CD14-positive monocyte (primary cell): Measurements from ENCODE around the gene TARM1. TPM values are rescaled to one million over a fixed set of nuclear protein-coding genes. Genes with fewer than 3 reads are reported as not detected.

Experiments
- DNase-seq, 3 donors: peaks; one replicate each; pipeline ENCODE4 v3.0.0-alpha.2; 2011 to 2022
- H2AFZ ChIP-seq: 2 replicates; pipeline ENCODE4 v1.6.0; 2012; ENCODE audit warnings: mild to moderate bottlenecking, low read depth, low read length, inconsistent platforms; ENCODE audit not compliant: insufficient read depth, poor library complexity, severe bottlenecking
- H3K27ac ChIP-seq, 2 donors: 1 replicate in 1 of 2; 2 replicates in 1 of 2; pipeline ENCODE4 v1.5.1; 2012 to 2013; ENCODE audit warnings: low read length in 2 of 2, control low read depth in 1 of 2, inconsistent platforms in 1 of 2, low read depth in 1 of 2, mild to moderate bottlenecking in 1 of 2
- H3K27me3 ChIP-seq, 2 donors: one replicate each; pipeline versions ENCODE4 v1.6.0 to v1.6.1; 2011 to 2013; ENCODE audit warnings: low read length in 2 of 2; ENCODE audit not compliant: control insufficient read depth in 2 of 2, insufficient read depth in 2 of 2
- H3K36me3 ChIP-seq, 2 donors: replicated peaks in 1 of 2; 1 replicate in 1 of 2; 2 replicates in 1 of 2; pipeline versions ENCODE4 v1.5.1 to v1.6.1; 2012 to 2013; ENCODE audit warnings: low read length in 2 of 2, control low read depth in 1 of 2, inconsistent platforms in 1 of 2, mild to moderate bottlenecking in 1 of 2; ENCODE audit not compliant: insufficient read depth in 2 of 2, control insufficient read depth in 1 of 2
- H3K4me1 ChIP-seq, 2 donors: 1 replicate in 1 of 2; 2 replicates in 1 of 2; pipeline versions ENCODE4 v1.5.1 to v1.6.1; 2012 to 2013; ENCODE audit warnings: low read length in 2 of 2, control low read depth in 1 of 2, inconsistent platforms in 1 of 2, mild to moderate bottlenecking in 1 of 2, moderate library complexity in 1 of 2; ENCODE audit not compliant: insufficient read depth in 2 of 2, control insufficient read depth in 1 of 2
- H3K4me2 ChIP-seq: replicated peaks from 2 replicates; pipeline ENCODE3; 2012; ENCODE audit warnings: low read length, moderate library complexity, mild to moderate bottlenecking; ENCODE audit not compliant: poor library complexity, severe bottlenecking; ENCODE audit errors: extremely low read depth
- H3K4me3 ChIP-seq, 3 experiments: fragments of 200-600 bp in 1 of 3; sonication (generic) in 1 of 3; replicated peaks in 1 of 3; 1 replicate in 2 of 3; 2 replicates in 1 of 3; pipeline ENCODE4 v1.5.1; 2011 to 2013; ENCODE audit warnings: low read length in 3 of 3, mild to moderate bottlenecking in 3 of 3, control low read depth in 2 of 3, low read depth in 2 of 3, inconsistent platforms in 1 of 3, moderate library complexity in 1 of 3
- H3K79me2 ChIP-seq: 2 replicates; pipeline ENCODE4 v1.6.0; 2012; ENCODE audit warnings: mild to moderate bottlenecking, control low read depth, inconsistent platforms, low read length, moderate library complexity; ENCODE audit not compliant: insufficient read depth
- H3K9ac ChIP-seq: 2 replicates; pipeline ENCODE4 v1.6.0; 2017; ENCODE audit warnings: low read length, mild to moderate bottlenecking; ENCODE audit not compliant: insufficient read depth, poor library complexity, severe bottlenecking
- H3K9me3 ChIP-seq, 2 donors: replicated peaks in 1 of 2; 1 replicate in 1 of 2; 2 replicates in 1 of 2; pipeline versions ENCODE4 v1.5.1 to v1.6.1; 2012 to 2013; ENCODE audit warnings: low read length in 2 of 2, control low read depth in 1 of 2; ENCODE audit not compliant: control insufficient read depth in 1 of 2, insufficient read depth in 1 of 2
- H4K20me1 ChIP-seq: 2 replicates; pipeline ENCODE4 v1.6.0; 2012; ENCODE audit warnings: mild to moderate bottlenecking, low read length, control low read depth, moderate library complexity; ENCODE audit not compliant: insufficient read depth
- H3K27ac Mint-ChIP-seq, 7 donors: one replicate each; pipeline ENCODE4 v1.8.0; 2020; ENCODE audit warnings: mild to moderate bottlenecking in 7 of 7, mixed read lengths in 7 of 7, moderate library complexity in 6 of 7, inconsistent platforms in 2 of 7
- H3K27me3 Mint-ChIP-seq, 3 donors: one replicate each; pipeline ENCODE4 v1.8.0; 2021 to 2022; ENCODE audit warnings: low read depth in 3 of 3, mild to moderate bottlenecking in 3 of 3, mixed read lengths in 3 of 3, moderate library complexity in 3 of 3, inconsistent platforms in 1 of 3
- H3K36me3 Mint-ChIP-seq, 2 donors: one replicate each; pipeline ENCODE4 v1.8.0; 2020; ENCODE audit warnings: mixed read lengths in 2 of 2, inconsistent platforms in 1 of 2, mild to moderate bottlenecking in 1 of 2
- H3K4me1 Mint-ChIP-seq: one replicate; pipeline ENCODE4 v1.8.0; 2020; ENCODE audit warnings: mild to moderate bottlenecking, mixed read lengths
- H3K4me3 Mint-ChIP-seq, 2 donors: one replicate each; pipeline ENCODE4 v1.8.0; 2020; ENCODE audit warnings: mild to moderate bottlenecking in 2 of 2, mixed read lengths in 2 of 2, moderate library complexity in 1 of 2
- H3K9me3 Mint-ChIP-seq, 7 donors: one replicate each; pipeline ENCODE4 v1.8.0; 2020 to 2022; ENCODE audit warnings: mixed read lengths in 7 of 7, mild to moderate bottlenecking in 6 of 7, moderate library complexity in 6 of 7, inconsistent platforms in 2 of 7
- WGBS: methylation state at CpG from one replicate; pipeline ENCODE4 v1.1.5; 2013; ENCODE audit warnings: missing lambda C conversion rate; ENCODE audit not compliant: insufficient coverage; 5-methylcytosine and 5-hydroxymethylcytosine counted together
- intact Hi-C, 2 donors: fragments of 100-400 bp; cut with micrococcal nuclease; formaldehyde crosslinking; loops; one replicate each; pipeline versions ENCODE4 v1.15.0 to v1.15.1; 2023
- polyA plus RNA-seq, 3 donors: library from polyadenylated mRNA; depleted of rRNA in 1 of 3; unstranded in 2 of 3; stranded (reverse) in 1 of 3; fragments of 300-500 nt in 2 of 3; fragments of >200 nt in 1 of 3; fragmentation: Illumina TruSeq in 2 of 3; gene quantifications; 1 replicate in 2 of 3; 2 replicates in 1 of 3; pipeline ENCODE4 v1.2.3, GENCODE V29; 2012 to 2021
- TF ChIP-seq, protein P1 (sequence below): fragments of 200-600 bp; IDR thresholded peaks from one replicate; pipeline ENCODE4 v1.8.0; 2022; ENCODE audit warnings: antibody characterized with exemption, mild to moderate bottlenecking

The TARM1 gene
- polyA plus RNA-seq, 3 donors, result 0.89 to 1.2 TPM; not detected in 1

DNA sequence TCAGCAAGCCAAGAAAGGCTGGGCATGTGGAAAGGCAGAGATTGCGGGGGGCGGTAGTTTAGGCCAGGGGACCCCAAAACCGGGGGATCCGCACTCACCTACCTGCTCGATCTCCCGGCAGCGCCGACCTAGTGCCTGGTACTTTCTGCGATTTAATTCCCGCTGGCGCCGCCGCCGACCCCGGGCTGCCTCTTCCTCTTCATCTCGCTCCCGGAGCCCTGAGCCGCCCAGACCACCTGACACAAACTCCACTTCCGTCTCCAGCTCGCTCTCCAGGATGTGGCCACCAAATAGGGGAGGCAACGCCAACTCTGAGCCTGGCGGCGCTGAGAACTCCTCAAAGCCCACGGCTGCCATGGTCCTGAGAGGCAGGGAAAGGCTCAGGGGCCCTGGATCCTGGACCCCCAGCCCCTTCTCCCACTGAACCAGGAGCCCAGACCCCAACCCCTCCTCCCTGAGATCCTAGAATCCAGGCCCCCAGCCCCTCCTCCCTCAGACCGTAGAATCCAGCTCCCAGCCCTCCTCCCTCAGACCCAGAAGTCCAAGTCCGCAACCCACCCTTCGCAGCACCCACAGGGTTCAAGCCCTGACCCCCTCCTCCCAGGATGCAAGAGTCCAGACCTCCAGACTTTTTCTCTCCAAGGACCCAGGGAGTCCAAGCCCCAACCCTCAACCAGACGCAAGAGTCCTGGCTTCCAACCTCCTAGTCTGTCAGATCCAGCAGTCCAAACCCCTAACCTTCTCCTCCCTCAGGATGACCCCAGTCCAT is 33.4 kb upstream of the TARM1 start:
- Histone ChIP-seq H3K9ac (peak overlapping the region; percentile 71), H3K4me2 (peak overlapping the region; percentile 87), H3K27me3 (no peaks in the 10 kb centered on the region), H3K9me3 (no peaks in the 10 kb centered on the region), H3K27ac (peak overlapping the region; percentile 32 to 84), H4K20me1 (peaks cover 37% of the 10 kb centered on the region), H2AFZ (peak overlapping the region; percentile 94), H3K79me2 (peaks cover 48% of the 10 kb centered on the region), H3K36me3 (peaks cover 23 to 40% of the 10 kb centered on the region in 2 donors), H3K4me1 (peaks cover 19 to 27% of the 10 kb centered on the region in 2 donors), H3K4me3 (peak overlapping the region; percentile 52 to 94 (median 83))
- TF ChIP-seq, protein P1, sequence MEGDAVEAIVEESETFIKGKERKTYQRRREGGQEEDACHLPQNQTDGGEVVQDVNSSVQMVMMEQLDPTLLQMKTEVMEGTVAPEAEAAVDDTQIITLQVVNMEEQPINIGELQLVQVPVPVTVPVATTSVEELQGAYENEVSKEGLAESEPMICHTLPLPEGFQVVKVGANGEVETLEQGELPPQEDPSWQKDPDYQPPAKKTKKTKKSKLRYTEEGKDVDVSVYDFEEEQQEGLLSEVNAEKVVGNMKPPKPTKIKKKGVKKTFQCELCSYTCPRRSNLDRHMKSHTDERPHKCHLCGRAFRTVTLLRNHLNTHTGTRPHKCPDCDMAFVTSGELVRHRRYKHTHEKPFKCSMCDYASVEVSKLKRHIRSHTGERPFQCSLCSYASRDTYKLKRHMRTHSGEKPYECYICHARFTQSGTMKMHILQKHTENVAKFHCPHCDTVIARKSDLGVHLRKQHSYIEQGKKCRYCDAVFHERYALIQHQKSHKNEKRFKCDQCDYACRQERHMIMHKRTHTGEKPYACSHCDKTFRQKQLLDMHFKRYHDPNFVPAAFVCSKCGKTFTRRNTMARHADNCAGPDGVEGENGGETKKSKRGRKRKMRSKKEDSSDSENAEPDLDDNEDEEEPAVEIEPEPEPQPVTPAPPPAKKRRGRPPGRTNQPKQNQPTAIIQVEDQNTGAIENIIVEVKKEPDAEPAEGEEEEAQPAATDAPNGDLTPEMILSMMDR, result no peak
- Mint-ChIP-seq H3K27ac (peak overlapping the region; percentile 94 to 98 (median 98)), H3K9me3 (no peaks in the 10 kb centered on the region), H3K27me3 (peaks cover 0 to 3% (median 0%) of the 10 kb centered on the region in 3 donors), H3K36me3 (peaks cover 33 to 54% of the 10 kb centered on the region in 2 donors), H3K4me3 (peak overlapping the region; percentile 90 to 98), H3K4me1 (peaks cover 29% of the 10 kb centered on the region)
- intact Hi-C loops, result loop anchor here in 1 of 2 donors (1.0 kb wide), 1 partner anchor 11 kb away; no protein-coding TSS in a partner anchor
- peak in 2 of 3 donors; percentile 47 to 59 for DNase-seq
- 3% methylated on average over 27 of the region's 28 CpGs for WGBS

DNA sequence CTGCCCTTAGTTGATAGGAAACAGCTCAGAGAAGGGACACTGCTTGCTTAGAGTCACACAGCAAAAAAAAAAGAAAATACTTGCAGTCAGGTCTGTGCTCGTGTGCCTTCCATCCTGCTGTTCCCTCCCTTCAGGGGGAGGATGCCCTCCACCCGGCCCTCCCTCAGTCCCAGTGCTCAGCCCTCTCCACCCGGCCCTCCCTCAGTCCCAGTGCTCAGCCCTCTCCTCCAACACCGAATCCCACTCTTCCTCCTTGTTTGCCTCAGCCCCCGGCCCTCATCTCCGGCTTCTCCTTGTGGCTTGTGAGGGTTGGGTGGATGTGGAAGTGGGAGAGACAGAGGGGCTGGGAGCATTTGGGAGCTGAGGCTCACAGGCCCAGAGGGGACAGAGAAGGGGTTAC is 28.5 kb upstream of the TARM1 start:
- Histone ChIP-seq H3K79me2 (peaks cover 52% of the 10 kb centered on the region), H2AFZ (no peak overlapping the region), H3K4me1 (peaks cover 9 to 12% of the 10 kb centered on the region in 2 donors), H3K4me3 (no peak overlapping the region), H3K27ac (no peak overlapping the region), H3K9ac (no peak overlapping the region), H4K20me1 (peaks cover 57% of the 10 kb centered on the region), H3K9me3 (no peaks in the 10 kb centered on the region), H3K4me2 (no peak overlapping the region), H3K36me3 (peaks cover 54 to 69% of the 10 kb centered on the region in 2 donors), H3K27me3 (no peaks in the 10 kb centered on the region)
- WGBS, result 50% methylated on average over 1 of the region's 6 CpGs
- TF ChIP-seq, protein P1, result no peak
- DNase-seq, result no peak
- intact Hi-C loops, result no loop called here
- Mint-ChIP-seq H3K27ac (peak overlapping the region in 1 of 7 donors; percentile 8), H3K4me3 (no peak overlapping the region), H3K36me3 (peaks cover 59 to 87% of the 10 kb centered on the region in 2 donors), H3K9me3 (peaks cover 0 to 2% (median 0%) of the 10 kb centered on the region in 7 donors), H3K27me3 (no peaks in the 10 kb centered on the region), H3K4me1 (peaks cover 14% of the 10 kb centered on the region)
